Adrenal gland (tissue), 5 donors: ENCODE measurements around the gene TAF15.

ENCODE experiments used
- CTCF ChIP-seq, 6 experiments: fragments of 450-650 bp in 4 of 6; fragments of 200-600 bp in 2 of 6; sonication (generic) in 1 of 6; IDR thresholded peaks; 1 replicate in 5 of 6; 2 replicates in 1 of 6; pipeline versions ENCODE4 v1.5.1 to v1.8.0; 2016 to 2021; ENCODE audit warnings: antibody characterized with exemption in 6 of 6, mild to moderate bottlenecking in 2 of 6, moderate library complexity in 1 of 6
- POLR2A ChIP-seq, 2 donors: fragments of 450-650 bp; IDR thresholded peaks; one replicate each; pipeline ENCODE4 v1.6.1; 2017; ENCODE audit warnings: antibody characterized with exemption in 2 of 2, mild to moderate bottlenecking in 2 of 2, moderate library complexity in 1 of 2
- donor health status: DM: no; HTN: no; CAD: no.

GRCh38 chr17:35791681-35792350 is 17.5 kb upstream of the TAF15 start:
- TF ChIP-seq POLR2A (IDR thresholded peaks at IDR 0.05) (no peak), CTCF (IDR thresholded peaks at IDR 0.05) (no peak)
